Measurements from ENCODE around the gene OR5A1.

The OR5A1 gene

GRCh38 chr11:59480359-59480758, 44.1 kb downstream of the OR5A1 start:
- no peak for DNase-seq

Measured in RPMI8226 (cell line).